ENCODE results near the gene CLEC3B. TPM values are rescaled to one million over a fixed set of nuclear protein-coding genes. Genes with fewer than 3 reads are reported as not detected.

Gene CLEC3B
- total and polyA plus RNA-seq, 10 of the 15 experiments (the other 5 are each of a cell fraction or from before 2014, with no cell fraction given), result 0.23 TPM; not detected in 9

GRCh38 chr3:45020534-45020933, 5.6 kb upstream of the CLEC3B start:
- no peaks in the 10 kb centered on the region for H3K9me3 ChIP-seq (replicated peaks; ENCODE audit: control insufficient read depth, insufficient read depth, low read length)
- RAD21 ChIA-PET (ENCODE audit: unreplicated experiment), result no interaction called here
- no peak for TF ChIP-seq RCOR1 (conservative IDR thresholded peaks at IDR 0.05; ENCODE audit: low read depth, low read length)
- no peak for TF ChIP-seq CTCF (IDR thresholded peaks at IDR 0.05 in 2 of 3, conservative IDR thresholded peaks at IDR 0.05 in 1 of 3; ENCODE audit: control insufficient read depth in 2 of 3, extremely low read depth in 1 of 3, insufficient read depth in 1 of 3, low read depth in 3 of 3, low read length in 3 of 3)
- no peak for TF ChIP-seq SREBF1 (IDR thresholded peaks at IDR 0.05; ENCODE audit: low read length)
- TF ChIP-seq YY1 (IDR thresholded peaks at IDR 0.05; ENCODE audit: low read depth, low read length), result no peak
- TF ChIP-seq ATF7 (IDR thresholded peaks at IDR 0.05; ENCODE audit: low read depth), result no peak
- no peak for ATAC-seq
- H3K9ac ChIP-seq (ENCODE audit: control insufficient read depth, insufficient read depth, low read length), result no peak overlapping the region
- in situ Hi-C loops (cut with MboI) (no loop called here), intact Hi-C loops (cut with micrococcal nuclease; ENCODE audit: unreplicated experiment) (no loop called here)
- no peak for FAIRE-seq
- H3K4me2 ChIP-seq (ENCODE audit: control insufficient read depth, insufficient read depth), result no peak overlapping the region
- H3K4me3 ChIP-seq, result no peak overlapping the region
- no peaks in the 10 kb centered on the region for H3K27me3 ChIP-seq (replicated peaks in 1 of 2; ENCODE audit: control insufficient read depth in 2 of 2, insufficient read depth in 2 of 2, low read length in 1 of 2)
- CTCF ChIA-PET, result interaction anchor here (1.1 kb wide), 1 partner anchor 21 kb away, joined by 3 read pairs; no protein-coding TSS in a partner anchor
- H2AFZ ChIP-seq (ENCODE audit: control insufficient read depth, low read depth, low read length), result no peak overlapping the region
- no peaks in the 10 kb centered on the region for H3K79me2 ChIP-seq (ENCODE audit: control insufficient read depth, insufficient read depth, low read length)
- no TSS peak for BruUV-seq (replicated peaks)
- no peaks in the 10 kb centered on the region; a peak in 2 of 4 replicates for H3K36me3 ChIP-seq (ENCODE audit: control insufficient read depth in 2 of 2, insufficient read depth in 2 of 2, low read length in 1 of 2)
- POLR2A ChIA-PET, result no interaction called here
- DNase-seq (ENCODE audit: low read depth, low spot score), result no peak
- H4K20me1 ChIP-seq (ENCODE audit: control insufficient read depth, insufficient read depth), result no peaks in the 10 kb centered on the region
- SMC1A ChIA-PET (ENCODE audit: uncharacterized antibody, unreplicated experiment), result no interaction called here
- 58% methylated on average over 8 of the region's 8 CpGs for WGBS (ENCODE audit: insufficient coverage, insufficient replicate concordance, low lambda C conversion rate, missing lambda C conversion rate)
- H3K27ac ChIP-seq (ENCODE audit: control insufficient read depth, insufficient read depth), result no peak overlapping the region
- H3K4me1 ChIP-seq (ENCODE audit: control insufficient read depth, insufficient read depth, low read length), result no peaks in the 10 kb centered on the region
